OCI-M1 (cell line): Measurements from ENCODE around the gene COL6A1.

Experiments
- DNase-seq: peaks from one replicate; lab custom pipeline; 2025; lab: John Stamatoyannopoulos, UW

COL6A1 gene

DNA sequence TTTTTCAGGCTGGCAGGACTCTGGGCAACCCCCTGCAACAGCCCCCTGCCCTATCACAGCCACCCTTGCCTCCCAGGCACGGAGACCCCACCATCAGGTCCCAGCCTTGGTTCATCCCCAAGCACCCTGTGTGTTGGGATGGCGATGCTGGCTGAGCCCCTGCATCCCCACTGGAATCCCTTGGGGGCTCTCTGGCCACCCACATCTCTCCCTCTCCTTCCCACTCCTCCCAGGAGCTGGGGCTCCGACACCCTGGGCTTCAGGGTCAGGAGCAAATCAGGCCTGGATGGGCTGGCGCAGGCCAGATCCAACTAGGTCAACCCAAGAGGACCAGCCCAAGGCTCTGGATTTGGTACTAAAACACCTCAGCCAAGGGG lies 25.9 kb downstream of the COL6A1 start:
- DNase-seq, result no peak

- DNase-seq, result no peak
These were observed 27.5 kb downstream of the COL6A1 start for GRCh38 chr21:46008893-46009621.

- DNase-seq, result no peak
These were observed 28.6 kb downstream of the COL6A1 start for GRCh38 chr21:46009951-46010705.

DNA sequence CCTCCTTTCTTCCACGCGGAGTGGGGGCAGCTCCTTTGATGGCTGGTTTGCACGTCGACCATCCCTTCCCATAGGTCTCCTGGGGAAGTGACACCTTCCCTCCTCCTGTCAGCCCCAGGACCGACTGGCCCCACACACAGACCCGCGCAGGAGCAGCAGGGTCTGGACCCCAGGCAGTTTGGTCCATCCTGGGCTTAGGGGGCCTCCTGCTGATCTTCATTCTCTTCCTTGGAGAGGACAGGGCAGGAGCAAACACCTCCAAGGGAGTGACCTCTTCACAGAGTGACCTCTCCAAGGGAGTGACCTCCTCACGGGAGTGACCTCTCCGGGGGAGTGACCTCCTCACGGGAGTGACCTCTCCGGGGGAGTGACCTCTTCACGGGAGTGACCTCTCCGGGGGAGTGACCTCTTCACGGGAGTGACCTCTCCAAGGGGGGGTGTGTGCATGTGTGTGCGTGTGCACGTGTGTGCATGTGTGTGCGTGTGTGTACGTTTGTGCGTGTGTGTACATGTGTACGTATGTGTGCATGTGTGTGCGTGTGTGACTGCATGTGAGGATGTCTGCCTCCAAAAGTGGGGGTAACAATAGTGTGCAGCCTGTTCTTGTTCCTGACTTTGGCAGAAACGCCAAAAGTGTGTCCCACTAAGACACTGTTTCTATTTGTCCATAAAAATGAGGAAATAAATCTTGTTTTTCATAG lies 29.8 kb downstream of the COL6A1 start:
- DNase-seq, result no peak

- DNase-seq, result no peak
These were observed 30.6 kb downstream of the COL6A1 start for GRCh38 chr21:46012154-46012553.

GRCh38 chr21:46014828-46015227 lies 33.3 kb downstream of the COL6A1 start:
- no peak for DNase-seq

DNA sequence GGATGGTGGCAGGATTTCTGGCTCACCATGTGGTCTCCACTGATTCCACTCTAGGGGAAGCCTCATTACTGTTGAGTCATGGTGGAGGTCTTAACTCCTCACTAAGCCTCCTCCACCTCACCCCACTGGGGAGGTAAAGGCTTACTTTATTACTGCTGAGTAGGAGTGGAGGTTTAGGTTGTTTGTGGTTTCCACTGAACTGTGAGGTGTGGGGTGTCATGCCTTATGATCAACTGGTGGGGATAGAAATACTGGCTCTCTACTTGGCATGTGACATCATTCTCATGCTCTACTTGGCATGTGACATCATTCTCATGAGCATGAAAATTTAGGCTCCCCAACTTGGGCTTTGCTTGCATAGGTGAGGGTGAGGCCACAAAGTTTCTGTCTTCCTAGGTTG lies 35.6 kb downstream of the COL6A1 start:
- no peak for DNase-seq

- no peak for DNase-seq
These were observed 36.1 kb downstream of the COL6A1 start for GRCh38 chr21:46017695-46018094.

- peak; percentile 85 for DNase-seq
These were observed 37.0 kb downstream of the COL6A1 start for GRCh38 chr21:46018615-46019014.

- no peak for DNase-seq
These were observed 39.0 kb downstream of the COL6A1 start for GRCh38 chr21:46020581-46020980.

- no peak for DNase-seq
These were observed 39.8 kb downstream of the COL6A1 start for GRCh38 chr21:46021398-46021797.

DNA sequence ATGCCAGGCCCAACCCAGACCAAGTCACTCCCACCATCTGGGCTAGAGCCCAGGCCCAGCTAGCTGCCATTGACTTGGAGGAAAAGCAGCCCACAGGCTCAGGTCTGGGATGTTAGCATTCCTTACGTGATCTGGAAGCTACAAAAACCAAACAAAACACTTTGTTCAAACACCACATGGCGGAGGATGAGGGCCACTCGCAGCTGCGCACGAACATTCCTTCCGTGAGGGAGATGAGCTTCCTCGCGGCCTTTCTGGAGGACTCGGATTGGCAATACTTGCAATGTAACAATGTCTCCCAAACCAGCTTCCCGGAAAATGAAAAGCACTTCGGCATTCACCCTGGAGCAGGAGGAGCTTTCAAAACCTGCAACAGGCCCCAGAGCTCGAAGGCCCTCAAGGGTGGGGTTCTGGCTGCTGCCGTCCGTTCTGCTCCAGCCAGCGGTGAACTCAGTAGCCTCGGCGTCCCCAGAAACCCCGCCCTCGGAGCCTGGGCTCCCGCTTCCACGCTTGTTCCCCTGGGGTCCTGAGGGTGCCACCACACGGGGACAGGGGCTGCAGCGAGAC lies 40.5 kb downstream of the COL6A1 start:
- no peak for DNase-seq

- no peak for DNase-seq
These were observed 41.3 kb downstream of the COL6A1 start for GRCh38 chr21:46022551-46023525.

DNA sequence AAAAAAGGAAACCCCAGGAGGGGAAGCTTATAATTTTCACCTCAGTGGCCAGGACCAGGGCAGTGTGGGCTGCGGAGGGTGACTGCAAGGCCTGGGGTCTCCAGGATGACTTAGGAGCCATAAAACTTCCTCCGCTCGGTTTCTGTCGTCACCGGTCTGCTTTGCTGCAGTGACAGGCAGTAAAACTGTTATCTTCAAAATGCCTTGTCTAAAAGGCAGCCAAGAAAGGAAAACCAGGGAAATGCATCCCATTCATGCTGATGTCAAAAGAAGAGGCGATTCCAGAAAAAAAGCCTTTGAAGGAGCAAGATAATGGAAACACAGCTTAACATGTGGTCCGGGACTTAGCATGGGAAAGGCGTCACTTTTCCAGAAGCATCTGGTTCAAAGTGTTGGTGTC lies 42.0 kb downstream of the COL6A1 start:
- no peak for DNase-seq

- DNase-seq, result no peak
These were observed 42.6 kb downstream of the COL6A1 start for GRCh38 chr21:46024141-46024540.

DNA sequence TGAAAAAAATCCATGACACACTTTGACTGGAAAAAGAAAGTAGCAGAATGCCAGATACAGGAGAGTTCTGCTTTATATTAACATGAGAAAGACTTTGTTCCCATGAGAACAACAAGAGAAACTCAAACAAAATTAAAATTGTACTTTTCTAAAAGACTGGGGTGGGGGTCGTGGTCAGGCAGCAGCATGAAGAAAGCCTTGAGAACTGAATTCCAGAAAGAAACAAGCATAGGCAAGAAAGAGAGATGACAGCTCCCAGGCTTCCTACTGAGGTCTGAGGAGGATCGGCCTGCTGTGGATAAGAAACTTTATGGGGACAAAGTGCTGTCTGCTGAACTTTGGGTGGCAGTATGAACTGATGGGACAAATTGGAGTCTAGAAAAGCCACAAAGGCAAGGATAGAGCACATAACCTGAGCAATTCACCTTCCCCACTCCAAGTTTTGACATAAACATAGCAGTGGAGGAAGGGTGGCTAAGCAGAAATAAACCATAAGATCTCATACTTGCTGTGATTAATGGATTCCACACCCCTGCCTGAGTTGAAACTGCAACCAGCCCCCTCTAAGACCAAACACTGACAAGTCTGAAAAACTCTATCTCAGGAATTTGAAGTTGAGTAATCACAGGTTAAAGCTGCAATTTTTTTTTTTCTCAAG lies 43.7 kb downstream of the COL6A1 start:
- no peak for DNase-seq

DNA sequence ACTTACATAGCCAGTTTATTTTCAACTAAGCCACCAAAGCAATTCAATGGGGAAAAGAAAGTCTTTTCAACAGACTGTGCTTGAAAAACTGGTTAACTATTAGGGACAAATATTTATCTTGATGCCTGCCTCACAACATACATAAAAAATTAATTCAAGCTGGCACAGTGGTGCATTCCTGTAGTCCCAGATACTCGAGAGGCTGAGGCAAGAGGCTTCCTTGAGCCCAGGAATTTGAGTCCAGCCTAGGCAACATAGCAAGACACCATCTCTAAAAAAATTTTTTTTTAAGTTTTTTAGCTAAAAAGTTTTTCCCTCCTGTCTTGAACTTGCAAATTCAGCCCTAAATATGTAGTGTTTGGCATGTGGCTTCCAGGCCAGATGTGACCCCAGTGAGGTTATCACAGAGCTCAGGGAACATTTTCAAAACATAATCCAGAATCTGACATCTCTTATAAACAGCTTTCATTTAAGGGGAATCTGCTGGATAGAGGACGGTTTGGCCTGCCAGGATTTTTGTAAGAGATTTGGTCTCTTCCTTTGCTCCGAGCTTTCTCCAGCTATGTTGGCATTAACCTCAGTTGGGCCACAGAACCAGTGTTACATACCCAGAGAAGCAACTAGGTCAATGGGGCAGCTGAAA lies 46.4 kb downstream of the COL6A1 start:
- no peak for DNase-seq

GRCh38 chr21:46028573-46029091 lies 47.1 kb downstream of the COL6A1 start:
- DNase-seq, result no peak

DNA sequence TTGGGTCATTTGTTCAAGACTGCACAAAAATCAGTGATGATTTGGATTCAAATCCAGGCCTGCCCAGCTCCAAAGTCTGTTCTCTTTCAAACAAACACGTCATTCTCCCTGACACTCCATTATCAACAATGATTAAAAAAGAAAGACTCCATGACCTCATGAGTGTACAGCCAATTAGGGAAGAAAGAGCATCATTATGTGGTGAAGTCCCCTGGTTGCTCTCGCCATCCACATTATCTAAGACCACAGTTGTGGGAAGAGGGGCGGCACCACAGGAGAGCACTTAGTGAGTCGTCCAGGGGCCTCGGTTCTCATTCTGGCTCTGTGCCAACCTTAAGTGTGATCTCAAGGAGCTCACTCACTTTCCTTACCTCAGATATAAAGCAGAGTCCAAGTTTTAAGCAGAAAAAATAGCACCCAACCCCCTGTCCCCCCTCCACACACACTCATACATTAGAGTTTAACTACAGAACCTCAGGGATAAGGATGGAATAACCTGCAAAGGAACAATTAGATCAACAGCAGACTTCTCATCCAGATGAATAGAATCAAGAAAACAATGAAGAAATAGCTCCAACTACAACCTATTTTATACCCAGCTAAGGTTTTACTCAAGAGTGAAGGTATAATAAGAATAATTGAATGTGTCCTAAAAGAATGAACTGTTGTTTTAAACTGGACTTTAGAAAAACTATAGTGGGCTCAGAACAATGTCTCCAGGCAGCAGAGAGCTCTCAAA lies 47.8 kb downstream of the COL6A1 start:
- peak; percentile 75 for DNase-seq
